Tibial artery (tissue), 4 donors: ENCODE results near the gene CRTC1.

Source experiments
- DNase-seq, 2 donors: peaks; one replicate each; pipeline ENCODE4 v3.0.0-alpha.2; 2019
- H3K27ac ChIP-seq, 2 donors: fragments of 200-600 bp; sonication (generic) in 1 of 2; 1 replicate in 1 of 2; 2 replicates in 1 of 2; pipeline ENCODE4 v1.5.1; 2018 to 2019; ENCODE audit warnings: mild to moderate bottlenecking in 1 of 2
- H3K27me3 ChIP-seq, 2 donors: fragments of 200-600 bp; sonication (generic) in 1 of 2; one replicate each; pipeline versions ENCODE4 v1.5.1 to v1.6.0; 2016 to 2019
- H3K36me3 ChIP-seq, 3 donors: fragments of 200-600 bp; sonication (generic) in 2 of 3; one replicate each; pipeline ENCODE4 v1.5.1; 2016 to 2019; ENCODE audit warnings: mild to moderate bottlenecking in 2 of 3
- H3K4me1 ChIP-seq, 4 donors: fragments of 200-600 bp; sonication (generic) in 2 of 4; 1 replicate in 3 of 4; 2 replicates in 1 of 4; pipeline ENCODE4 v1.5.1; 2016 to 2019
- H3K4me3 ChIP-seq, 2 donors: fragments of 200-600 bp; sonication (generic) in 1 of 2; 1 replicate in 1 of 2; 2 replicates in 1 of 2; pipeline ENCODE4 v1.5.1; 2018 to 2019; ENCODE audit warnings: mild to moderate bottlenecking in 2 of 2
- H3K9me3 ChIP-seq, 3 donors: fragments of 200-600 bp; sonication (generic) in 1 of 3; one replicate each; pipeline ENCODE4 v1.5.1; 2016 to 2019
- CTCF ChIP-seq, 2 experiments: fragments of 200-600 bp in 1 of 2; fragments of 450-650 bp in 1 of 2; IDR thresholded peaks; one replicate each; pipeline ENCODE4 v1.5.1; 2017 to 2019; ENCODE audit warnings: antibody characterized with exemption in 2 of 2, mild to moderate bottlenecking in 1 of 2, moderate library complexity in 1 of 2
- intact Hi-C: fragments of 100-400 bp; cut with DNase I; formaldehyde crosslinking; loops from one replicate; pipeline ENCODE4 v1.15.0; 2023; ENCODE audit warnings: low total_unique reads

CRTC1 gene

GRCh38 chr19:18660051-18660910 is 23.2 kb upstream of the CRTC1 start:
- peak in 1 of 2 experiments; percentile 4 for TF ChIP-seq CTCF (IDR thresholded peaks at IDR 0.05)
- Histone ChIP-seq H3K36me3 (peaks cover 5 to 8% (median 6%) of the 10 kb centered on the region in 3 donors), H3K9me3 (no peaks in the 10 kb centered on the region), H3K27ac (peak overlapping the region; percentile 96 to 99), H3K4me1 (peaks cover 14 to 100% (median 88%) of the 10 kb centered on the region in 4 donors), H3K4me3 (peak overlapping the region; percentile 16 to 39), H3K27me3 (no peaks in the 10 kb centered on the region)
- DNase-seq: peak; percentile 86 to 98
- intact Hi-C loops: no loop called here

GRCh38 chr19:18660939-18661670 is 22.4 kb upstream of the CRTC1 start:
- DNase-seq: no peak
- H3K27me3 ChIP-seq: no peaks in the 10 kb centered on the region
- H3K36me3 ChIP-seq: peaks cover 5 to 9% (median 6%) of the 10 kb centered on the region in 3 donors
- H3K9me3 ChIP-seq: no peaks in the 10 kb centered on the region
- no peak for TF ChIP-seq CTCF (IDR thresholded peaks at IDR 0.05)
- peak overlapping the region; percentile 15 to 39 for H3K4me3 ChIP-seq
- H3K4me1 ChIP-seq: peaks cover 14 to 100% (median 95%) of the 10 kb centered on the region in 4 donors
- H3K27ac ChIP-seq: peak overlapping the region; percentile 96 to 99
- intact Hi-C loops: no loop called here

GRCh38 chr19:18662972-18663732 is 20.3 kb upstream of the CRTC1 start:
- H3K27me3 ChIP-seq: no peaks in the 10 kb centered on the region
- no peaks in the 10 kb centered on the region for H3K9me3 ChIP-seq
- H3K27ac ChIP-seq: peak overlapping the region; percentile 96 to 99
- H3K36me3 ChIP-seq: peaks cover 17 to 24% (median 17%) of the 10 kb centered on the region in 3 donors
- TF ChIP-seq CTCF (IDR thresholded peaks at IDR 0.05): no peak
- H3K4me1 ChIP-seq: peaks cover 14 to 95% (median 82%) of the 10 kb centered on the region in 4 donors
- peak; percentile 65 to 94 for DNase-seq
- peak overlapping the region in 1 of 2 donors; percentile 10 for H3K4me3 ChIP-seq
- intact Hi-C loops: no loop called here

- intact Hi-C loops: no loop called here
- no peak for TF ChIP-seq CTCF (IDR thresholded peaks at IDR 0.05)
- Histone ChIP-seq H3K27ac (peak overlapping the region; percentile 96 to 99), H3K4me3 (no peak overlapping the region), H3K4me1 (peaks cover 14 to 87% (median 73%) of the 10 kb centered on the region in 4 donors), H3K27me3 (no peaks in the 10 kb centered on the region), H3K9me3 (no peaks in the 10 kb centered on the region), H3K36me3 (peaks cover 25 to 33% (median 25%) of the 10 kb centered on the region in 3 donors)
- DNase-seq: peak in 1 of 2 donors; percentile 74
Observed at GRCh38 chr19:18663940-18664530, 19.4 kb upstream of the CRTC1 start.

GRCh38 chr19:18665771-18666202 is 17.7 kb upstream of the CRTC1 start:
- H3K4me1 ChIP-seq: peaks cover 2 to 85% (median 58%) of the 10 kb centered on the region in 4 donors
- DNase-seq: peak; percentile 57 to 95
- H3K9me3 ChIP-seq: no peaks in the 10 kb centered on the region
- H3K27ac ChIP-seq: peak overlapping the region; percentile 96 to 99
- H3K27me3 ChIP-seq: no peaks in the 10 kb centered on the region
- peaks cover 35 to 51% (median 37%) of the 10 kb centered on the region in 3 donors for H3K36me3 ChIP-seq
- no peak overlapping the region for H3K4me3 ChIP-seq
- intact Hi-C loops: no loop called here
- no peak for TF ChIP-seq CTCF (IDR thresholded peaks at IDR 0.05)
